ENCODE data around the gene TRANK1. TPM values are rescaled to one million over a fixed set of nuclear protein-coding genes. Genes with fewer than 3 reads are reported as not detected.

The TRANK1 gene
- total RNA-seq, 2 donors from 2014 or later = 9.4 to 17.4 TPM

GRCh38 chr3:36923523-36923943, 21.3 kb downstream of the TRANK1 start:
- Histone ChIP-seq H3K27ac (no peak overlapping the region), H3K36me3 (no peaks in the 10 kb centered on the region), H3K4me3 (no peak overlapping the region), H3K9me3 (no peaks in the 10 kb centered on the region), H3K27me3 (replicated peaks; ENCODE audit: insufficient read depth) (no peaks in the 10 kb centered on the region), H3K4me1 (replicated peaks) (no peaks in the 10 kb centered on the region)
- TF ChIP-seq, protein P1, sequence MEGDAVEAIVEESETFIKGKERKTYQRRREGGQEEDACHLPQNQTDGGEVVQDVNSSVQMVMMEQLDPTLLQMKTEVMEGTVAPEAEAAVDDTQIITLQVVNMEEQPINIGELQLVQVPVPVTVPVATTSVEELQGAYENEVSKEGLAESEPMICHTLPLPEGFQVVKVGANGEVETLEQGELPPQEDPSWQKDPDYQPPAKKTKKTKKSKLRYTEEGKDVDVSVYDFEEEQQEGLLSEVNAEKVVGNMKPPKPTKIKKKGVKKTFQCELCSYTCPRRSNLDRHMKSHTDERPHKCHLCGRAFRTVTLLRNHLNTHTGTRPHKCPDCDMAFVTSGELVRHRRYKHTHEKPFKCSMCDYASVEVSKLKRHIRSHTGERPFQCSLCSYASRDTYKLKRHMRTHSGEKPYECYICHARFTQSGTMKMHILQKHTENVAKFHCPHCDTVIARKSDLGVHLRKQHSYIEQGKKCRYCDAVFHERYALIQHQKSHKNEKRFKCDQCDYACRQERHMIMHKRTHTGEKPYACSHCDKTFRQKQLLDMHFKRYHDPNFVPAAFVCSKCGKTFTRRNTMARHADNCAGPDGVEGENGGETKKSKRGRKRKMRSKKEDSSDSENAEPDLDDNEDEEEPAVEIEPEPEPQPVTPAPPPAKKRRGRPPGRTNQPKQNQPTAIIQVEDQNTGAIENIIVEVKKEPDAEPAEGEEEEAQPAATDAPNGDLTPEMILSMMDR (IDR thresholded peaks at IDR 0.05) = no peak
- TF ChIP-seq POLR2AphosphoS5 (IDR thresholded peaks at IDR 0.05) = no peak
- no peak for TF ChIP-seq POLR2A (IDR thresholded peaks at IDR 0.05)
- no peak for DNase-seq (ENCODE audit: low spot score)
- WGBS = 91% methylated on average over 6 of the region's 6 CpGs
- intact Hi-C loops (cut with DNase I) = no loop called here

DNA sequence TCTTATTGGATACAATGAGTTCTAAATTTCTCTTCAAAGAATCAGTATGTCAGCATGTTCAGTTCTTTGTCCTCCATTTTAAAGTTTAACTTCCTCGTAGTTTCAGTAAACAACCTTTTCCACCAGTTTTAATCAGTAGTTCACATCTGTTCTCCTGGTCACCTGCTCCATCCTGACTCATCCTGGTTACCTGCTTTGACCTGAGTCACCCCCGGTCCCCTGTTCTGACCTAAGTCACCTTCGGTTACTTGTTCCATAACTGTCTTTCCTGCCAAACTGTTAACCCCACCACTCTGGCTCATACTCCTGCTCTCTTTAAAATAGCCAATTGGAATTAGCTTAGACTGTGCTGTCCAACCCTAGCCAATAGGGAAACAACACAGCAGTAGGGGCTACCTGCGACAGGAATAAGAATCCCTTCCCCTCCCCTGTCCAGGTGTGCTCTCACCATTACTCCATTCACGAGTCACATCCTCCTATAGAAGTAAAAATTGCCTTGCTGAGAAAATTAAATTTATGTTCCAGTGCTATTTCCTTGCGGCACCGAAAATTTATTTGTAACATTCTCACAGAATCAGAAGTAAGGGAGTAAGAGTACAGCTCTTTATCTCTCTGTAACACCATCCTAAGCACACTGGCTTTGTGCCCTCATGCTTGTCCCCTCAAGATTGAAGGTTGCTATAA, 23.8 kb downstream of the TRANK1 start:
- Histone ChIP-seq H3K27me3 (replicated peaks; ENCODE audit: insufficient read depth) (no peaks in the 10 kb centered on the region), H3K27ac (no peak overlapping the region), H3K9me3 (no peaks in the 10 kb centered on the region), H3K36me3 (no peaks in the 10 kb centered on the region), H3K4me1 (replicated peaks) (no peaks in the 10 kb centered on the region), H3K4me3 (no peak overlapping the region)
- 78% methylated on average over 7 of the region's 7 CpGs for WGBS
- intact Hi-C loops (cut with DNase I) = no loop called here
- TF ChIP-seq POLR2AphosphoS5 (IDR thresholded peaks at IDR 0.05) (no peak), POLR2A (IDR thresholded peaks at IDR 0.05) (no peak)
- TF ChIP-seq, protein P1 (IDR thresholded peaks at IDR 0.05) = no peak
- DNase-seq (ENCODE audit: low spot score) = no peak

DNA sequence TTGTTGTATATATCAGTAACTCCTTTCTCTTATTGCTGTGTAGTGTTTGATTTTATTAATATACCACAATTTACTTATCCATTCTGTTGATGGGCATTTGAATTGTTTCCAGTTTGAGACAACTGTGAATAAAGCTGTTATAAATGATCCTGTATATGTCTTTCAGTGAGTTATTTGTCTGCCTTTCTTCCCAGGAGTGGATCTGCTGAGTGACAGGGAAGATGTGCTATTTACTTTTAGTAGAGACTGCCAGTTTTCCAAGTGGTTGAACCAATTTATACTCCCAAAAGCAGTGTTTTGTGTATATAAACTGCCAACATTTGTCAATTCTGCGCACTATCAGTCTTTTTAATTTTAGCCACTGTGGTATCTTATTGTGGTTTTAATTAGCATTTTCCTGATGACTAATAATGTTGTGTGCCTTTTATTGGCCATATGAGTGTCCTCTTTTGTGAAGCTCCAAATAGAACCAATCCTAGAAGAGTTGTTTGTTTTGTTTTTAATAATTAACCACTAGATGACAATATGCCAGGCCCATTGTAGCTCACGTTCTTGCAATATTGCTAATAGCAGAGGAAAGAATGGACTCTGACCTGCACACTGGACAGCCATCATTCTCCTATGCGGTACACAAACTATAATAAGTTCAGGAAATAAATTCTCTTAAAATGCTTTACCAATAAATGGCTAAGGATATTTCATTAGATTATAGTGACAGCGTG, 25.3 kb downstream of the TRANK1 start:
- TF ChIP-seq, protein P1 (IDR thresholded peaks at IDR 0.05) = no peak
- TF ChIP-seq POLR2AphosphoS5 (IDR thresholded peaks at IDR 0.05) = no peak
- no peak for TF ChIP-seq POLR2A (IDR thresholded peaks at IDR 0.05)
- intact Hi-C loops (cut with DNase I) = no loop called here
- Histone ChIP-seq H3K9me3 (no peaks in the 10 kb centered on the region), H3K36me3 (no peaks in the 10 kb centered on the region), H3K4me3 (no peak overlapping the region), H3K27ac (no peak overlapping the region), H3K4me1 (replicated peaks) (no peaks in the 10 kb centered on the region), H3K27me3 (replicated peaks; ENCODE audit: insufficient read depth) (no peaks in the 10 kb centered on the region)
- DNase-seq (ENCODE audit: low spot score) = no peak
- WGBS = 75% methylated on average over 4 of the region's 4 CpGs

DNA sequence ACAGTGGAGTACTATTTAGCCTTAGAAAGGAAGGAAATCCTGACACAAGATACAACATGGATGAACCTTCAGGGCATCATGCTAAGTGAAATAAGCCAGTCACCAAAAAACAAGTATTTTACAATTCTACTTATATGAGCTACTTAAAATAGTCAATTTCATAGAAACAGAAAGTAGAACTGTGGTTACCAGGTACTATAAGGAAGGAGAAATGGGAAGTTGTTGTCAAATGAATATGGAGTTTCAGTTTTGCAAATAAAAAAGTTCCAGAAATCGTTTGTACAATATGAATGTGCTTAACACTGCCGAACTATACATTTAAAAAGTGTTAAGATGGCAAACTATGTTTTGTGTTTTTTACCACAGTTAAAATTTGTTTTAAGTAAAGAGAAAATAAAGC, 26.8 kb downstream of the TRANK1 start:
- intact Hi-C loops (cut with DNase I) = no loop called here
- H3K4me1 ChIP-seq (replicated peaks) = no peaks in the 10 kb centered on the region
- 78% methylated on average over 2 of the region's 2 CpGs for WGBS
- H3K36me3 ChIP-seq = no peaks in the 10 kb centered on the region
- H3K27me3 ChIP-seq (replicated peaks; ENCODE audit: insufficient read depth) = no peaks in the 10 kb centered on the region
- TF ChIP-seq POLR2A (IDR thresholded peaks at IDR 0.05) (no peak), POLR2AphosphoS5 (IDR thresholded peaks at IDR 0.05) (no peak)
- TF ChIP-seq, protein P1 (IDR thresholded peaks at IDR 0.05) = no peak
- H3K9me3 ChIP-seq = no peaks in the 10 kb centered on the region
- no peak for DNase-seq (ENCODE audit: low spot score)
- H3K27ac ChIP-seq = no peak overlapping the region
- no peak overlapping the region for H3K4me3 ChIP-seq

Measured in prostate gland (tissue), 2 donors.